ENCODE data around the gene SEPTIN5.

The SEPTIN5 gene

DNA sequence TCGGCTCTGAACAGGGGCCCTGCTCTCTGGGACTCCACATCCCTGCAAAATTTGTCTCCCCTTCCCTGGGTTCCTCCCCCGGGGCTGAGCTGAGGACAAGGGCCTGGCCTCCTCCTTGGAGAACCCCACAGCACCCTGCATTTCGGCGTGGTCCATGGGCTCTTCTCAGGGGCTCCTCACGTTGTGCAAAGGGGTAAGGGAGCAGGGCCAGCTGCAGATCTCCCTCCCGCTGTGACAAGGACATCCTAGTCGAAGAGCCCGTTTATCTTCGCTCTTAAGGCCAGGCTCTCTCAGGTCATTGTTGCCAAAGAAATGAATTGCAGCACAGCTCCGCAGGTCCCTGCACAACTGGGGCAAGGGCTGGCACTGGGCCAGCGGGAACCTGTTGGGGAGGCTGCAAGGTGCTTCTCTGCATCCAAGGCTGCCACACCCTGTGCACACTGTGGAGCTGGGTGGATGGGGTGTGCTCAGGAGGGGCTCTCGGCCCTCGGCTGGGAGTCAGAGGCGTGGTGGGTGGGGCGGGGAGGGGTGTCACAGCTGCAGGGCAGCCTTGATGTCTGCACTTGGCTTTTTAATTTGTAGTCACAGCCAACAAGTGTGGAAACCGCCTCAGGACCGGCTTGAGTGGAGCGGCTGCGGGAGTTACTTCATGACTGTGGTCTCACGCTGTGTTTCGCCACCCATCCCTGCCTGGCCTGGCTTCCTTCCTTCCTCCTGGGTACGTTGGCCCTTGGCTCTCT is 26.6 kb upstream of the SEPTIN5 start:
- no peak overlapping the region for H3K4me2 ChIP-seq (ENCODE audit: low read length)

DNA sequence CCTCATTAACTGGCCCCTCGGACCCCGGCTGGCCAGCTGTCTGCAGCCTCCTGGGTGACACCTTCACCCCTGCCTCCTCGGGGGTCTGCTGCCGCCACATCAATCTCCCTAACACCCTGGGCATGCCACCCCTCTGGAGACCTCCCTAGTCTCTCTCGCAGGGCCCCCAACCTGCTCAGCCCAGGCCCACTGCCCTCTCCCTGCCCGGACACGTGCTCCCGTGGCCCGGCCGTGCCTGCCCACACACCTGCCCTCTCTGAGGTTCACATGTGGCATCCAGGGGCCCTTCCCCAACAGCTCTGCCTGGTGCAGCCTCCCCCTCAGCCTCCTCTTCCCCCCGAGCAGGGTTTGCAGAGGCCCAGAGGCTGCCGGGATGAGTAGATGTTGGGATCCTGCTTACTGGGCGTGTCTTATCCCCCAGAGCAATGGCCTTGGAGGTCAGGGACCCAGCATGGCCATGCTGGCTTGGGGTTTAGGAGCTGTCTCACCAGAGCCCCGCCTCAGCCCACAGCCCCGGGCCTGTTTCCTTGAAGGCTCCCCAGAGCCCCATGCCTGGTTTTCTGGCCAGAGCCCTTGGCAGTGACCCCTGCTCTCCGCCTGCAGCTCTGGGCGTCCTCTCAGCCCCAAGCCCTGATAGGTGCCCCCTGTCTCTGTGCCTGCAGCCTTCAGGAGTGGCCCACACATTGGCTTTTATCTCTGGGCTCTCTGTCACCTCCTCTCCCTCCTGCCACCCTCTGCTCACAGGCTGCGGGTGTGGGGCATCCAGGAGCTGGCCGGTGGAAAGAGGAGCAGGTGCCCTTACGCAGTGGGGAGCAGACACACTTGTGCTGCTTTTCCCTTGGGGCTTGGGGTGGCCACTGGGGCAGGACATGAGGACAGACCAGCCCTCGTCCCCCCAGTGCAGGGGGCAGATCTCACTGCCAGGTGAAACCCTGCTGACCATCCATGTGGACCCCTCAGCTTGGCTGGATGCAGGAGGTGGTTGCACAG is 25.7 kb upstream of the SEPTIN5 start:
- Histone ChIP-seq H3K4me3 (ENCODE audit: low read length) (no peak overlapping the region), H2BK5ac (ENCODE audit: low read length) (no peak overlapping the region), H3K79me1 (ENCODE audit: low read length) (no peaks in the 10 kb centered on the region), H4K5ac (ENCODE audit: low read length) (no peak overlapping the region), H2AK5ac (ENCODE audit: low read length) (no peak overlapping the region), H2BK15ac (replicated peaks; ENCODE audit: low read depth) (no peak overlapping the region), H2BK120ac (ENCODE audit: low read depth, low read length) (no peak overlapping the region), H3K27ac (ENCODE audit: low read depth, low read length) (no peak overlapping the region), H3K4me1 (ENCODE audit: control insufficient read depth, low read depth, low read length) (peaks cover 4% of the 10 kb centered on the region), H3K36me3 (ENCODE audit: control insufficient read depth, insufficient read depth, low read length) (no peaks in the 10 kb centered on the region), H3K4me2 (ENCODE audit: low read length) (no peak overlapping the region), H3K23ac (ENCODE audit: low read length) (no peak overlapping the region), H3K79me2 (ENCODE audit: control insufficient read depth, insufficient read depth, low read length) (no peaks in the 10 kb centered on the region), H3K9ac (ENCODE audit: low read length) (no peak overlapping the region), H3K18ac (ENCODE audit: low read length) (no peak overlapping the region), H4K8ac (ENCODE audit: low read depth, low read length) (no peak overlapping the region), H3K56ac (ENCODE audit: low read length) (no peak overlapping the region), H3K4ac (ENCODE audit: low read depth, low read length) (no peak overlapping the region), H3K27me3 (ENCODE audit: insufficient read depth, low read length, poor library complexity) (no peaks in the 10 kb centered on the region)
- no CpG with 5 or more reads among the region's 21 CpGs for whole genome bisulfite sequencing (ENCODE audit: extremely low coverage, insufficient coverage, low lambda C conversion rate)
- no peak for DNase-seq

More for the DNA sequence above, 26.6 kb upstream of the SEPTIN5 start:
- Histone ChIP-seq H3K27ac (ENCODE audit: low read depth, low read length) (no peak overlapping the region), H2BK120ac (ENCODE audit: low read depth, low read length) (no peak overlapping the region), H3K18ac (ENCODE audit: low read length) (no peak overlapping the region), H3K23ac (ENCODE audit: low read length) (no peak overlapping the region), H2AK5ac (ENCODE audit: low read length) (no peak overlapping the region), H3K4me3 (ENCODE audit: low read length) (no peak overlapping the region), H3K4me1 (ENCODE audit: control insufficient read depth, low read depth, low read length) (peaks cover 4% of the 10 kb centered on the region), H3K56ac (ENCODE audit: low read length) (no peak overlapping the region), H2BK15ac (replicated peaks; ENCODE audit: low read depth) (no peak overlapping the region), H4K5ac (ENCODE audit: low read length) (no peak overlapping the region), H3K79me1 (ENCODE audit: low read length) (no peaks in the 10 kb centered on the region), H3K4ac (ENCODE audit: low read depth, low read length) (no peak overlapping the region), H3K79me2 (ENCODE audit: control insufficient read depth, insufficient read depth, low read length) (no peaks in the 10 kb centered on the region), H2BK5ac (ENCODE audit: low read length) (no peak overlapping the region), H3K9ac (ENCODE audit: low read length) (no peak overlapping the region), H4K8ac (ENCODE audit: low read depth, low read length) (no peak overlapping the region), H3K36me3 (ENCODE audit: control insufficient read depth, insufficient read depth, low read length) (no peaks in the 10 kb centered on the region), H3K27me3 (ENCODE audit: insufficient read depth, low read length, poor library complexity) (no peaks in the 10 kb centered on the region)
- no CpG with 5 or more reads among the region's 22 CpGs for WGBS (ENCODE audit: extremely low coverage, insufficient coverage, low lambda C conversion rate)
- DNase-seq = no peak

DNA sequence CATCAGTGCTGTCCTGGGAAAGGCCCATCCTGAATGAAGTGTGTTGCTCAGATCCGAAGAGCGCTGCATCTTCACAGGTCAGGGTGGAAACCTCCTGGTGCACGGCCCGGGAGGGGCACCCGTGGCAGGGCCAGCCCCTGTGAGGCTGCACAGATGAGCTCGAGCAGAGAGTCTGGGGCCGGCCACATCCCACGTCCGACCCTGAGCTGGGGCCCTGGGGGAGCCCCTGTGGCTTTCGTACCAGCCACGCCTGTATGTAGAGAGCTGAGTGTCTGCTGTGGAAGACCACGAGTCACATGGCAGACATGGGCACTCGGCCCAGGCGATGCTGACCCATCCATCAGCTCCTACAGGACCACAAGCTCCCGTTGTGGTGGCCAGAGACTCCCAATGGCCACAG is 24.9 kb upstream of the SEPTIN5 start:
- Histone ChIP-seq H4K5ac (ENCODE audit: low read length) (no peak overlapping the region), H3K23ac (ENCODE audit: low read length) (no peak overlapping the region), H3K4me3 (ENCODE audit: low read length) (no peak overlapping the region), H3K36me3 (ENCODE audit: control insufficient read depth, insufficient read depth, low read length) (no peaks in the 10 kb centered on the region), H2BK5ac (ENCODE audit: low read length) (no peak overlapping the region), H2BK120ac (ENCODE audit: low read depth, low read length) (no peak overlapping the region), H3K9ac (ENCODE audit: low read length) (no peak overlapping the region), H3K27me3 (ENCODE audit: insufficient read depth, low read length, poor library complexity) (no peaks in the 10 kb centered on the region), H2AK5ac (ENCODE audit: low read length) (no peak overlapping the region), H3K27ac (ENCODE audit: low read depth, low read length) (no peak overlapping the region), H3K79me1 (ENCODE audit: low read length) (no peaks in the 10 kb centered on the region), H2BK15ac (replicated peaks; ENCODE audit: low read depth) (no peak overlapping the region), H3K56ac (ENCODE audit: low read length) (no peak overlapping the region), H3K18ac (ENCODE audit: low read length) (no peak overlapping the region), H3K4me1 (ENCODE audit: control insufficient read depth, low read depth, low read length) (peaks cover 4% of the 10 kb centered on the region), H3K4me2 (ENCODE audit: low read length) (no peak overlapping the region), H3K79me2 (ENCODE audit: control insufficient read depth, insufficient read depth, low read length) (no peaks in the 10 kb centered on the region), H4K8ac (ENCODE audit: low read depth, low read length) (no peak overlapping the region), H3K4ac (ENCODE audit: low read depth, low read length) (no peak overlapping the region)
- WGBS (ENCODE audit: extremely low coverage, insufficient coverage, low lambda C conversion rate) = no CpG with 5 or more reads among the region's 15 CpGs
- DNase-seq = no peak

GRCh38 chr22:19691007-19691720 is 23.1 kb upstream of the SEPTIN5 start:
- Histone ChIP-seq H3K4me1 (ENCODE audit: control insufficient read depth, low read depth, low read length) (peaks cover 4% of the 10 kb centered on the region), H3K4me2 (ENCODE audit: low read length) (no peak overlapping the region), H3K9ac (ENCODE audit: low read length) (no peak overlapping the region), H2AK5ac (ENCODE audit: low read length) (no peak overlapping the region), H4K8ac (ENCODE audit: low read depth, low read length) (no peak overlapping the region), H3K36me3 (ENCODE audit: control insufficient read depth, insufficient read depth, low read length) (no peaks in the 10 kb centered on the region), H3K79me2 (ENCODE audit: control insufficient read depth, insufficient read depth, low read length) (no peaks in the 10 kb centered on the region), H4K5ac (ENCODE audit: low read length) (no peak overlapping the region), H2BK120ac (ENCODE audit: low read depth, low read length) (no peak overlapping the region), H3K56ac (ENCODE audit: low read length) (peak overlapping the region; percentile 83), H3K27ac (ENCODE audit: low read depth, low read length) (no peak overlapping the region), H2BK5ac (ENCODE audit: low read length) (no peak overlapping the region), H3K79me1 (ENCODE audit: low read length) (no peaks in the 10 kb centered on the region), H2BK15ac (replicated peaks; ENCODE audit: low read depth) (no peak overlapping the region), H3K27me3 (ENCODE audit: insufficient read depth, low read length, poor library complexity) (no peaks in the 10 kb centered on the region), H3K23ac (ENCODE audit: low read length) (no peak overlapping the region), H3K18ac (ENCODE audit: low read length) (no peak overlapping the region), H3K4me3 (ENCODE audit: low read length) (no peak overlapping the region), H3K4ac (ENCODE audit: low read depth, low read length) (no peak overlapping the region)
- DNase-seq = no peak
- WGBS (ENCODE audit: extremely low coverage, insufficient coverage, low lambda C conversion rate) = no CpG with 5 or more reads among the region's 9 CpGs

- Histone ChIP-seq H3K23ac (ENCODE audit: low read length) (no peak overlapping the region), H3K36me3 (ENCODE audit: control insufficient read depth, insufficient read depth, low read length) (no peaks in the 10 kb centered on the region), H3K4ac (ENCODE audit: low read depth, low read length) (no peak overlapping the region), H3K4me2 (ENCODE audit: low read length) (no peak overlapping the region), H2BK15ac (replicated peaks; ENCODE audit: low read depth) (no peak overlapping the region), H2BK120ac (ENCODE audit: low read depth, low read length) (no peak overlapping the region), H4K8ac (ENCODE audit: low read depth, low read length) (no peak overlapping the region), H3K56ac (ENCODE audit: low read length) (peak overlapping the region; percentile 83), H3K4me1 (ENCODE audit: control insufficient read depth, low read depth, low read length) (peaks cover 4% of the 10 kb centered on the region), H2AK5ac (ENCODE audit: low read length) (no peak overlapping the region), H2BK5ac (ENCODE audit: low read length) (no peak overlapping the region), H3K79me2 (ENCODE audit: control insufficient read depth, insufficient read depth, low read length) (no peaks in the 10 kb centered on the region), H3K9ac (ENCODE audit: low read length) (peak overlapping the region; percentile 23), H3K27ac (ENCODE audit: low read depth, low read length) (peak overlapping the region; percentile 0), H3K4me3 (ENCODE audit: low read length) (no peak overlapping the region), H3K79me1 (ENCODE audit: low read length) (no peaks in the 10 kb centered on the region), H3K27me3 (ENCODE audit: insufficient read depth, low read length, poor library complexity) (no peaks in the 10 kb centered on the region), H4K5ac (ENCODE audit: low read length) (no peak overlapping the region), H3K18ac (ENCODE audit: low read length) (no peak overlapping the region)
- no CpG with 5 or more reads among the region's 19 CpGs for WGBS (ENCODE audit: extremely low coverage, insufficient coverage, low lambda C conversion rate)
- DNase-seq = peak; percentile 83
Observed at GRCh38 chr22:19691721-19692341, 22.5 kb upstream of the SEPTIN5 start.

Data from mesendoderm (in vitro differentiated cells).